ENCODE measurements around the gene NUBP2. TPM values are rescaled to one million over a fixed set of nuclear protein-coding genes. Genes with fewer than 3 reads are reported as not detected.

Gene NUBP2
- total RNA-seq, 2 donors from 2014 or later, result 32.6 to 58.8 TPM

GRCh38 chr16:1765826-1766225, 16.9 kb upstream of the NUBP2 start:
- no peak overlapping the region for H3K27ac Mint-ChIP-seq
- H3K4me3 Mint-ChIP-seq, result no peak overlapping the region
- H3K27me3 Mint-ChIP-seq, result no peaks in the 10 kb centered on the region
- no peaks in the 10 kb centered on the region for H3K4me1 Mint-ChIP-seq
- no peak for ATAC-seq (replicated peaks)
- no peaks in the 10 kb centered on the region for H3K9me3 Mint-ChIP-seq
- H3K36me3 Mint-ChIP-seq (ENCODE audit: low read depth), result peaks cover 33% of the 10 kb centered on the region

DNA sequence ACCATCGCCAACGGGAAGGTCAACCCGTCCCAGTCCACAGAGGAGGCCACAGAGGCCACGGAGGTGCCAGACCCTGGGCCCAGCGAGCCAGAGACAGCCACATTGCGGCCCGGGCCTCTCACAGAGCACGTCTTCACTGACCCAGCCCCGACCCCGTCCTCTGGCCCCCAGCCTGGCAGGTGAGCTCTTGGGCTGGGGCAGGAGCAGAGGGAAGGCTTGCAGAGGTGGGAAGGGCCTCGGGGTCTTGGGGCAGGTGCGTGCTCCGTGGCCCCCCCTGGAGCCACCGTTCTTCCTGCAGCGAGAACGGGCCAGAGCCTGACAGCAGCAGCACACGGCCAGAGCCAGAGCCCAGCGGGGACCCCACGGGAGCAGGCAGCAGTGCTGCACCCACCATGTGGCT, 16.5 kb upstream of the NUBP2 start:
- ATAC-seq (replicated peaks), result no peak
- Mint-ChIP-seq H3K9me3 (no peaks in the 10 kb centered on the region), H3K36me3 (ENCODE audit: low read depth) (peaks cover 29% of the 10 kb centered on the region), H3K27ac (no peak overlapping the region), H3K27me3 (no peaks in the 10 kb centered on the region), H3K4me3 (no peak overlapping the region), H3K4me1 (no peaks in the 10 kb centered on the region)

DNA sequence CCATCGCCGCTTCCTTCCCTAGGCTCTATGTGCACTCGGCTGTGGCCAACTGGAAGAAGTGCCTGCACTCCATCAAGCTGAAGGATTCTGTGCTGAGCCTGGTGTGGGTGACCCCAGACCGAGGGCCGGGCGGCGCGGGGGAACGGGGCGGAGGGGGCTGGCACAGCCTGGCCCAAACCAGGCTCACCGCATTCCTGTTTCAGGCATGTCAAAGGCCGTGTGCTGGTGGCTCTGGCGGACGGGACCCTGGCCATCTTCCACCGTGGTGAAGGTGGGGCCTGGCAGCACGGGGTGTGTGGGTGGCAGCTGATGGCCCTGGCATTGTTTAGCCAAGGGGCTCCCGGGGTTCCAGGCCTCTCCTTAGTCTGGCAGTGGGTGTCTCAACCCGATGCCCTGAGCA, 16.1 kb upstream of the NUBP2 start:
- Mint-ChIP-seq H3K36me3 (ENCODE audit: low read depth) (peaks cover 28% of the 10 kb centered on the region), H3K4me3 (no peak overlapping the region), H3K4me1 (peaks cover under 1% of the 10 kb centered on the region), H3K27me3 (no peaks in the 10 kb centered on the region), H3K9me3 (no peaks in the 10 kb centered on the region), H3K27ac (no peak overlapping the region)
- ATAC-seq (replicated peaks), result no peak

GRCh38 chr16:1767116-1767994, 15.4 kb upstream of the NUBP2 start:
- Mint-ChIP-seq H3K4me3 (no peak overlapping the region), H3K9me3 (no peaks in the 10 kb centered on the region), H3K4me1 (peaks cover 7% of the 10 kb centered on the region), H3K36me3 (ENCODE audit: low read depth) (peaks cover 35% of the 10 kb centered on the region), H3K27ac (no peak overlapping the region), H3K27me3 (no peaks in the 10 kb centered on the region)
- ATAC-seq (replicated peaks), result no peak

- no peaks in the 10 kb centered on the region for H3K9me3 Mint-ChIP-seq
- H3K27ac Mint-ChIP-seq, result peak overlapping the region; percentile 25
Measured at GRCh38 chr16:1768061-1768766, 14.5 kb upstream of the NUBP2 start.

DNA sequence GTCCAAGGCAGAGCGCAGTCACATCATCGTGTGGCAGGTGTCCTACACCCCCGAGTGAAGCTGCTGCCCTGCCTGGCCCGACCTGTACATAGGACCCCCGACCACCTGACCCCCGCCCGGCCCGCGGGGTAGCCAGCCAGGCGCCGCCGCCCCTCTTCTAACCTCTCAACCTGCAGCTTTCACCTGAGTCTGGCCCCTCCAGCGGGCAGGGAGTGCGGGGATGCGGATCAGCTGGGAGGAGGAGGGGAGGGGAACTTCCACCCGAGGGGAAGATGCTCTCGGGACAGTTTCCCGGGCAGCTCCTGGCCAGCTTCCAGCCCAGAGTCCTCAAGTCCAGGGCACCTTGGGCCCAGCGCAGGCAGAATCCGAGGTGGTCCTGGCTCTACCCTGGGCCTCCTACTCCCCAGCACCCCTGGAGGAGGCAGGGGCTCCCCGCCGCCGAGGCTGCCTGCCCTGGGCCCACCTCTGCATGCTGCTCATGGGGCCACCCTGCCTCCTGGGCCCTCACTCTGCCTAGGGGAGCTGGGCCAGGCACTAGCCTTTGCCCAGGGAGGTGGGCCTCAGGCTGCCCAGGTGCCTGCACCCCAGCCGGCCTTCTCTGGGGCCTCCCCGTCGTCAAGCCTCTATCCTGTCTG, 13.9 kb upstream of the NUBP2 start:
- Mint-ChIP-seq H3K27me3 (no peaks in the 10 kb centered on the region), H3K4me1 (peaks cover 7% of the 10 kb centered on the region), H3K36me3 (ENCODE audit: low read depth) (peaks cover 36% of the 10 kb centered on the region), H3K4me3 (no peak overlapping the region), H3K9me3 (no peaks in the 10 kb centered on the region), H3K27ac (no peak overlapping the region)
- ATAC-seq (replicated peaks), result no peak

More at GRCh38 chr16:1768061-1768766, 14.5 kb upstream of the NUBP2 start:
- ATAC-seq (replicated peaks), result no peak
- H3K4me1 Mint-ChIP-seq, result peaks cover 7% of the 10 kb centered on the region
- H3K27me3 Mint-ChIP-seq, result no peaks in the 10 kb centered on the region
- peaks cover 36% of the 10 kb centered on the region for H3K36me3 Mint-ChIP-seq (ENCODE audit: low read depth)
- H3K4me3 Mint-ChIP-seq, result no peak overlapping the region

- H3K4me3 Mint-ChIP-seq, result peak overlapping the region; percentile 100
- H3K36me3 Mint-ChIP-seq (ENCODE audit: low read depth), result peaks cover 36% of the 10 kb centered on the region
- peak overlapping the region; percentile 78 for H3K27ac Mint-ChIP-seq
- H3K9me3 Mint-ChIP-seq, result no peaks in the 10 kb centered on the region
- peaks cover 7% of the 10 kb centered on the region for H3K4me1 Mint-ChIP-seq
- no peak for ATAC-seq (replicated peaks)
- H3K27me3 Mint-ChIP-seq, result no peaks in the 10 kb centered on the region
Measured at GRCh38 chr16:1769402-1770300, 13.1 kb upstream of the NUBP2 start.

DNA sequence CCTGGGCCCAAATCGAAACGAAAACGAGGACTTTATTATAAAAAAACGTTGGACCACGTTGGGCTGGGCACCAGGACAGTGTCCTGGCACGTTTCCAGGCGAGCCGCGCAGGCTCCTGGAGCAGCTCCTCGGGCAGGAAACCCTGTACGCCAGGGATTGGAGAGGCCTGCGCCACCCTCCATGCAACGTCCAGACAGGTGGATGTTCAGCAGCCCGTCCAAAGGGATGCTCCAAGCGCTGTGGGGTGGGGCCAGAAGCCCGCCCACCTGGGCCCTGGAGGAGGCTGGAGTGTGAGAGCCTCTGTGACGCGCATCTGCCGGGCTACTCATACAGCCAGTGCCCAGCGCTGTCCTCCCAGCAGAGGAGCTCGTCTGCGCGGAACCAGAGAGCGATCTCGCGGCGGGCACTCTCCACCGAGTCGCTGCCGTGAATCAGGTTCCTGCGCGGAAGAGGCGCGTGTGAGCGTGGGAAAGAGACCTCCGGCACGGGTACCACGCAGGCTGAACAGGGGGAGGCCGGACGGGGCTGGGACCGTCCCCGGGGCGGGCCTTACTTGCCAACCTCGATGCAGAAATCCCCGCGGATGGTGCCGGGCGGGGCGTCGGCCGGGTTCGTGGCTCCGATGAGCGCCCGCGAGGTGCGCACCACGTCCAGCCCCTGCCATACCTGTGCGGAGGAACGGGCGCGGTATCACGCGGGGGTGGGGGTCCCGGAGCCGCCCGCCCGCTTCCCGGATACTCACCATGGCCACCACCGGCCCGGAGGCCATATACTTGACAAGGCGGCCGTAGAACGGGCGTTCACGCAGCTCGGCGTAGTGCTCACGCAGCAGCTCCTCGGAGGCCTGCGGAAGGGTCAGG, 12.2 kb upstream of the NUBP2 start:
- no peaks in the 10 kb centered on the region for H3K27me3 Mint-ChIP-seq
- ATAC-seq (replicated peaks), result peak; percentile 38
- peak overlapping the region; percentile 78 for H3K27ac Mint-ChIP-seq
- H3K4me3 Mint-ChIP-seq, result peak overlapping the region; percentile 100
- H3K4me1 Mint-ChIP-seq, result peaks cover 7% of the 10 kb centered on the region
- H3K9me3 Mint-ChIP-seq, result no peaks in the 10 kb centered on the region
- peaks cover 36% of the 10 kb centered on the region for H3K36me3 Mint-ChIP-seq (ENCODE audit: low read depth)

GRCh38 chr16:1771188-1771863, 11.4 kb upstream of the NUBP2 start, which contains the start of gene NME3:
TSS of gene NME3 (minus strand) at chr16:1771543. CDS start at chr16:1771534, 9 bp downstream.
- Mint-ChIP-seq H3K36me3 (ENCODE audit: low read depth) (peaks cover 36% of the 10 kb centered on the region), H3K4me1 (peaks cover 7% of the 10 kb centered on the region), H3K4me3 (peak within 1 kb of the TSS; percentile 100), H3K9me3 (no peaks in the 10 kb centered on the region), H3K27ac (peak within 1 kb of the TSS; percentile 99), H3K27me3 (no peaks in the 10 kb centered on the region)
- peak; percentile 63 for ATAC-seq (replicated peaks)

GRCh38 chr16:1771864-1772361, 10.8 kb upstream of the NUBP2 start:
- Mint-ChIP-seq H3K9me3 (no peaks in the 10 kb centered on the region), H3K36me3 (ENCODE audit: low read depth) (peaks cover 36% of the 10 kb centered on the region), H3K27me3 (no peaks in the 10 kb centered on the region), H3K4me1 (peaks cover 7% of the 10 kb centered on the region), H3K27ac (peak overlapping the region; percentile 99), H3K4me3 (peak overlapping the region; percentile 100)
- ATAC-seq (replicated peaks), result no peak

DNA sequence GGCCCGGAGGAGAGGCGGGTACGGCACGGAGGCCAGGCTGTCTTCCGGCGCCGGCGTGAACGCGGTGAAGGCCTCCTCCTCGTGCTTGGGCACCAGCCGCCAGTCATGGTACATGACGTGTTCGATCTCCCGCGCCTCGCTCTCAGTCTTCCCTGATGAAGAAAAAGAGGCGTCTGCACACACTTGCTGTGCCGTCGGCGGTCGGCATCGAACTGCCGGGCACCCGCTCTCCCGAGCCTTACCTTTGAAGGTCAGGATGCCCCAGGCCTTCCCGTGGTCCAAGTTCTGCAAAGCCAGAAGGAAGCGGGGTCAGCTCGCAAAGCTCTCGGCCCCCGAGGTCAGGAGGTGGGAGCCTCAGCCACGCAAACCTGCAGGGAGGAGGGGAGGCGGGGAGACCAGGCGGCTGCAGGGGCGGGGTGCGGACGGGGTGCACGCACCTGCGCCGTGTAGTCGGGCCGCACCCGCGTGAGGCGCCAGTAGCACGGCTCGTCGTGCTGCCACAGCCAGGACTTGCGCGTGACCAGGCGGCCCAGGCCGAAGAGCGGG, 10.3 kb upstream of the NUBP2 start, which contains the start of gene EME2:
Gene EME2, plus strand, starts transcription at position 449 of the 546 bp plus-strand sequence. CDS start 418 bp downstream, outside the sequence.
- peaks cover 7% of the 10 kb centered on the region for H3K4me1 Mint-ChIP-seq
- H3K9me3 Mint-ChIP-seq, result no peaks in the 10 kb centered on the region
- H3K4me3 Mint-ChIP-seq, result peak within 1 kb of the TSS; percentile 100
- H3K36me3 Mint-ChIP-seq (ENCODE audit: low read depth), result peaks cover 31% of the 10 kb centered on the region
- H3K27me3 Mint-ChIP-seq, result no peaks in the 10 kb centered on the region
- ATAC-seq (replicated peaks), result peak; percentile 31
- peak within 1 kb of the TSS; percentile 99 for H3K27ac Mint-ChIP-seq

All from activated T-helper 17 cell treated with anti-CD3 and anti-CD28 coated beads, Interleukin-2, amount 50 U/mL, for 72 hours (primary cell).